GM23338 (cell line): ENCODE measurements around the gene WNK2. TPM values are rescaled to one million over a fixed set of nuclear protein-coding genes. Genes with fewer than 3 reads are reported as not detected.

Experiments
- polyA plus RNA-seq: library from polyadenylated mRNA; unstranded; fragments of >200 nt; fragmentation: Nextera tagmentation; extraction: Ambion mirVana; gene quantifications from 2 replicates; pipeline ENCODE4 v1.2.1, GENCODE V29; 2016
- total RNA-seq: library from RNA; depleted of rRNA; stranded (reverse); fragments of >200 nt; shearing (Covaris generic); gene quantifications from 2 replicates; pipeline ENCODE4 v1.2.3, GENCODE V29; 2014; rRNA removed

Gene WNK2
- total and polyA plus RNA-seq, 2 experiments from 2014 or later = 56.4 to 102 TPM

Other genes starting within 250 kb of the WNK2 start
- gene FGD3, start 236.6 kb upstream of the WNK2 start, total RNA-seq = 1.7 and 2.0 TPM in 2 replicates
- 0.57 and 0.95 TPM in 2 replicates for gene FGD3, start 236.6 kb upstream of the WNK2 start, polyA plus RNA-seq
- 13.5 and 20.1 TPM in 2 replicates for gene SUSD3, start 125.4 kb upstream of the WNK2 start, total RNA-seq
- gene SUSD3, start 125.4 kb upstream of the WNK2 start, polyA plus RNA-seq = 6.9 and 8.3 TPM in 2 replicates
- 24.7 and 36.8 TPM in 2 replicates for gene CARD19, start 87.9 kb upstream of the WNK2 start, total RNA-seq
- gene CARD19, start 87.9 kb upstream of the WNK2 start, polyA plus RNA-seq = 48.3 and 48.9 TPM in 2 replicates
- gene NINJ1, start 49.9 kb upstream of the WNK2 start, total RNA-seq = 31.2 and 39.7 TPM in 2 replicates
- 33.3 and 36.3 TPM in 2 replicates for gene NINJ1, start 49.9 kb upstream of the WNK2 start, polyA plus RNA-seq